ENCODE data around the gene CDK2AP2. TPM values are rescaled to one million over a fixed set of nuclear protein-coding genes. Genes with fewer than 3 reads are reported as not detected.

CDK2AP2 gene
- total and polyA plus RNA-seq, 2 of the 8 experiments (the other 6 are each of a cell fraction or from before 2014, with no cell fraction given): 49.6 to 65.1 TPM

DNA sequence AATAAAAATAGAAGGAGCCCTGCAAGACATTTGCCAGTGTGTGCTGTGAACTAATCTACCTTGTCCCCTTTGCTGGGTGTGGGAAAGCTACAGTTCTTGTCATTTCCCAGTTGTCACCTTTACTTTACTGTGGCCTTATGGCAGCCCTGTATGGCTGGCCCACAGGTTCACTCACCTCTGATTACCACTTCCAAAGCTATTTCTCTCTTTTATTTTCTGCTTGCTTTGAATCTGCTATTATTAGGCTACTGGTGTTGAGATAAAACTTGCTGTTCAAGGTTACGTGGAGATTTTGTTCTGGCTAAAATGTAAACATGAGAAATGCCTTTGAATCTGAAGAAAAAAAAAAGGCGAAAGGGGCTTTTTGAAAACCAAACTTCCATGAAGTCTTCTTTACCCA, 24.9 kb upstream of the CDK2AP2 start:
- no peak overlapping the region for H3K4ac ChIP-seq (replicated peaks; ENCODE audit: insufficient read length, low read depth, low read length)
- H3K79me1 ChIP-seq (ENCODE audit: low read depth, low read length): no peaks in the 10 kb centered on the region
- H3K27me3 ChIP-seq (replicated peaks in 1 of 4; ENCODE audit: control insufficient read depth in 3 of 4, extremely low read depth in 1 of 4, insufficient read depth in 3 of 4, low read length in 3 of 4): no peaks in the 10 kb centered on the region
- peaks cover 29 to 34% of the 10 kb centered on the region in 2 experiments for H3K9me3 ChIP-seq (ENCODE audit: insufficient read depth in 2 of 2, low read depth in 1 of 2, low read length in 1 of 2)
- POLR2A ChIA-PET (ENCODE audit: partially characterized antibody): no interaction called here
- no peak overlapping the region for H3K14ac ChIP-seq (ENCODE audit: insufficient read length)
- no peak overlapping the region for H4K8ac ChIP-seq (ENCODE audit: extremely low read depth, insufficient read depth, low read length)
- 74% methylated on average over 2 of the region's 2 CpGs; no CpG with 5 or more reads in 1 of the 2 experiments for WGBS, 2 experiments (ENCODE audit: extremely low coverage in 1 of 2, insufficient coverage in 1 of 2, insufficient read length in 1 of 2, insufficient replicate concordance in 2 of 2, low coverage in 1 of 2, low lambda C conversion rate in 2 of 2, missing lambda C conversion rate in 1 of 2)
- no peaks in the 10 kb centered on the region for H3K23me2 ChIP-seq (ENCODE audit: low read depth, low read length)
- no peak overlapping the region for H2AK5ac ChIP-seq (ENCODE audit: low read depth, low read length)
- no peak overlapping the region for H3K27ac ChIP-seq (ENCODE audit: low read depth, low read length)
- TF ChIP-seq BCL11A (IDR thresholded peaks at IDR 0.05; ENCODE audit: low read depth in 2 of 2, low read length in 2 of 2): no peak
- FAIRE-seq (no peak), DNase-seq (ENCODE audit: low read depth in 1 of 2, low spot score in 2 of 2) (no peak)
- CTCF ChIA-PET (ENCODE audit: partially characterized antibody): no interaction called here
- no peaks in the 10 kb centered on the region for H3K36me3 ChIP-seq (ENCODE audit: control insufficient read depth in 2 of 4, insufficient read depth in 4 of 4, low read length in 3 of 4)
- no peak overlapping the region for H3K23ac ChIP-seq (ENCODE audit: insufficient read length)
- no peak overlapping the region for H2BK120ac ChIP-seq (replicated peaks; ENCODE audit: low read depth, low read length)
- no peak overlapping the region for H3K4me3 ChIP-seq (ENCODE audit: extremely low read depth in 1 of 4, insufficient read depth in 2 of 4, low read depth in 3 of 4, low read length in 4 of 4)
- no peak overlapping the region for H3K9ac ChIP-seq (replicated peaks in 1 of 4; ENCODE audit: extremely low read depth in 1 of 4, low read depth in 3 of 4, low read length in 3 of 4)
- H2BK12ac ChIP-seq (ENCODE audit: low read depth, low read length): no peak overlapping the region
- no peaks in the 10 kb centered on the region; a peak in 1 of 7 replicates for H3K4me1 ChIP-seq (replicated peaks in 1 of 4; ENCODE audit: control insufficient read depth in 3 of 4, insufficient read depth in 4 of 4, low read length in 3 of 4)
- H2BK20ac ChIP-seq (ENCODE audit: low read length): no peak overlapping the region
- no peak overlapping the region for H2BK15ac ChIP-seq (ENCODE audit: low read length)
- no peak overlapping the region for H4K5ac ChIP-seq (ENCODE audit: insufficient read length, low read depth, low read length)
- H4K91ac ChIP-seq (replicated peaks; ENCODE audit: insufficient read length, low read length): no peak overlapping the region
- H3K4me2 ChIP-seq (ENCODE audit: insufficient read depth in 1 of 2, low read depth in 2 of 2, low read length in 2 of 2): no peak overlapping the region
- H4K20me1 ChIP-seq (replicated peaks in 1 of 2; ENCODE audit: control insufficient read depth in 1 of 2, insufficient read depth in 2 of 2, low read length in 2 of 2): no peaks in the 10 kb centered on the region
- no peak overlapping the region for H3K56ac ChIP-seq (replicated peaks; ENCODE audit: insufficient read length, low read depth, low read length)
- H3K18ac ChIP-seq (ENCODE audit: extremely low read depth, low read length): no peak overlapping the region
- H3K79me2 ChIP-seq (ENCODE audit: control insufficient read depth in 1 of 2, insufficient read depth in 2 of 2, low read length in 2 of 2): no peaks in the 10 kb centered on the region
- no peak overlapping the region for H2AFZ ChIP-seq (ENCODE audit: low read length)
- H2BK5ac ChIP-seq (ENCODE audit: low read depth, low read length): no peak overlapping the region
